GM13977 (cell line): ENCODE results near the gene PDE7B.

ENCODE experiments used
- DNase-seq: peaks from one replicate; pipeline ENCODE4 v3.0.0; 2012; ENCODE audit warnings: low spot score
- in situ Hi-C: fragments of 300-500 bp; cut with MboI; formaldehyde crosslinking; loops from one replicate; pipeline ENCODE4 v1.12.0; 2022; ENCODE audit warnings: low sequenced_read_pairs, low pct_unique_long_range_greater_than_20kb, mixed read lengths, inconsistent platforms; ENCODE audit not compliant: unreplicated experiment
- TF ChIP-seq, protein P1 (sequence below): IDR thresholded peaks from 2 replicates; pipeline ENCODE4 v1.5.1; 2012; ENCODE audit warnings: mild to moderate bottlenecking, control low read depth; ENCODE audit not compliant: insufficient read depth; ENCODE audit errors: extremely low read depth, missing control alignments

PDE7B gene

GRCh38 chr6:135941275-135942025 lies 89.9 kb downstream of the PDE7B start:
- DNase-seq = no peak
- in situ Hi-C loops = no loop called here
- TF ChIP-seq, protein P1, sequence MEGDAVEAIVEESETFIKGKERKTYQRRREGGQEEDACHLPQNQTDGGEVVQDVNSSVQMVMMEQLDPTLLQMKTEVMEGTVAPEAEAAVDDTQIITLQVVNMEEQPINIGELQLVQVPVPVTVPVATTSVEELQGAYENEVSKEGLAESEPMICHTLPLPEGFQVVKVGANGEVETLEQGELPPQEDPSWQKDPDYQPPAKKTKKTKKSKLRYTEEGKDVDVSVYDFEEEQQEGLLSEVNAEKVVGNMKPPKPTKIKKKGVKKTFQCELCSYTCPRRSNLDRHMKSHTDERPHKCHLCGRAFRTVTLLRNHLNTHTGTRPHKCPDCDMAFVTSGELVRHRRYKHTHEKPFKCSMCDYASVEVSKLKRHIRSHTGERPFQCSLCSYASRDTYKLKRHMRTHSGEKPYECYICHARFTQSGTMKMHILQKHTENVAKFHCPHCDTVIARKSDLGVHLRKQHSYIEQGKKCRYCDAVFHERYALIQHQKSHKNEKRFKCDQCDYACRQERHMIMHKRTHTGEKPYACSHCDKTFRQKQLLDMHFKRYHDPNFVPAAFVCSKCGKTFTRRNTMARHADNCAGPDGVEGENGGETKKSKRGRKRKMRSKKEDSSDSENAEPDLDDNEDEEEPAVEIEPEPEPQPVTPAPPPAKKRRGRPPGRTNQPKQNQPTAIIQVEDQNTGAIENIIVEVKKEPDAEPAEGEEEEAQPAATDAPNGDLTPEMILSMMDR = no peak

DNA sequence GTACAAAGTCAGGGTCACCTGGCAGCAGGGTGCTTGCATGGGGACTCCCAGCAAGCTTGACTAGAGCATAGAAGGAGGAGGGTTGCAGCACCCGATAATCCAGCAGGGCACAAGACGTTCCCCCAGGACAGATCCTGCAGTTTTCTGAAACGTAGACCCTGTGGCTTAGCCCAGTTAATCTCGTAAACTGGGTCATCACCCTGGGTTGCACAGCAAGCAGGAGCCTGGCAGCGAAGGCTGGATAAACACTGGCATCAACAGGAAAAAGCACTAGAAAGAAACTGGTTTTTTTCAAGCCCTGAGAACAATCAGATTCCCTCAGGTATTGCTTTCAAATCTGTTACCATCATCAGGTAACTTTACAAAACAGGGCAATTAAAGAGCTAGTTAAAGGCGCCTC lies 92.6 kb downstream of the PDE7B start:
- in situ Hi-C loops = no loop called here
- TF ChIP-seq, protein P1 = no peak
- no peak for DNase-seq

- TF ChIP-seq, protein P1 = no peak
- in situ Hi-C loops = no loop called here
- DNase-seq = no peak
These were observed 95.2 kb downstream of the PDE7B start for GRCh38 chr6:135946674-135947073.

DNA sequence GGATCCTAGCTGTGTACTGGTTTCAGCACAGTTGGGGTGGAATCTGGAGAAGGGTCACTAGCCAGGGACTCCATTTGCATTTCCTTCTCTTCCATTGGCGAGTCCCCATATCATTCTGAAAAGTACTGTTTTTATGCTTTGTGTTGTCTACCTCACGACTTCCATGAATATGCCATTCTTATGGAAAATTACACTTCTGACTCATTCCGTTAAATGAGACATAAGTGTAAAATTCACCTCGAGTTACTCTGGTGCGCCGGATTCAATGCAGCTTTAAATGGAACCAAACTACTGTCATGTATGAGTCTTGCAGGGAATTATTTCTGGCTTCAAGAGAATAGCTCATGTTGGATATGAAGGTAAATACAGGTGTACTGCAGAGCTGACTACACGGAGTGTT lies 99.2 kb downstream of the PDE7B start:
- in situ Hi-C loops = no loop called here
- TF ChIP-seq, protein P1 = no peak
- DNase-seq = no peak

GRCh38 chr6:135951169-135951568 lies 99.7 kb downstream of the PDE7B start:
- TF ChIP-seq, protein P1 = no peak
- no peak for DNase-seq
- in situ Hi-C loops = no loop called here

DNA sequence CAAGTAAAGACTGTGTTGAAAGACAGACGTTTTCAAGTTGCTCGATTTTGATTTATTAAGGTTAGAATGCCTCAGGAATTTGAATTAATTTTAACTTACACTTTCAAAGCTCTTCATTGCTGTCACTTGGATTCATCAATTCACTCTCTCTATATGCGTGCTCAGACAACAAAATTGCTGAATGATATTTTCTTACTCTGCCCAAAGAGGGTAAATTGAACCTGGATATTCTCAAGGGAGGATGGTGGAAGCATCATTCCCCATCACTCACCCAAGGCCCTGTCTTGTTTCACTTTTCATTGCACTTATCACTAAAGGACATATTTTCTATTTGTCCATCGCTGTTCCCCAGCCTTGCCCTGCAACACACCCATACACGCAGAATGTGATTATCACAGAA lies 102.3 kb downstream of the PDE7B start:
- DNase-seq = no peak
- TF ChIP-seq, protein P1 = no peak
- in situ Hi-C loops = no loop called here

- TF ChIP-seq, protein P1 = no peak
- in situ Hi-C loops = no loop called here
- DNase-seq = no peak
These were observed 103.6 kb downstream of the PDE7B start for GRCh38 chr6:135955099-135955498.
